HFF-Myc (cell line): ENCODE data around the gene IGDCC3.

Experiments used
- DNase-seq: peaks from one replicate; pipeline ENCODE4 v3.0.0-alpha.2; 2011; ENCODE audit warnings: low read depth; ENCODE audit errors: extremely low read depth
- H3K4me3 ChIP-seq: replicated peaks from 2 replicates; pipeline ENCODE4 v1.5.1; 2011; ENCODE audit warnings: low read depth, mild to moderate bottlenecking, control low read depth, low read length
- TF ChIP-seq, protein P1 (sequence below): IDR thresholded peaks from 2 replicates; pipeline ENCODE4 v1.5.1; 2012; ENCODE audit warnings: mild to moderate bottlenecking, low read depth, low read length, control low read depth; ENCODE audit errors: missing control alignments

Gene IGDCC3

DNA sequence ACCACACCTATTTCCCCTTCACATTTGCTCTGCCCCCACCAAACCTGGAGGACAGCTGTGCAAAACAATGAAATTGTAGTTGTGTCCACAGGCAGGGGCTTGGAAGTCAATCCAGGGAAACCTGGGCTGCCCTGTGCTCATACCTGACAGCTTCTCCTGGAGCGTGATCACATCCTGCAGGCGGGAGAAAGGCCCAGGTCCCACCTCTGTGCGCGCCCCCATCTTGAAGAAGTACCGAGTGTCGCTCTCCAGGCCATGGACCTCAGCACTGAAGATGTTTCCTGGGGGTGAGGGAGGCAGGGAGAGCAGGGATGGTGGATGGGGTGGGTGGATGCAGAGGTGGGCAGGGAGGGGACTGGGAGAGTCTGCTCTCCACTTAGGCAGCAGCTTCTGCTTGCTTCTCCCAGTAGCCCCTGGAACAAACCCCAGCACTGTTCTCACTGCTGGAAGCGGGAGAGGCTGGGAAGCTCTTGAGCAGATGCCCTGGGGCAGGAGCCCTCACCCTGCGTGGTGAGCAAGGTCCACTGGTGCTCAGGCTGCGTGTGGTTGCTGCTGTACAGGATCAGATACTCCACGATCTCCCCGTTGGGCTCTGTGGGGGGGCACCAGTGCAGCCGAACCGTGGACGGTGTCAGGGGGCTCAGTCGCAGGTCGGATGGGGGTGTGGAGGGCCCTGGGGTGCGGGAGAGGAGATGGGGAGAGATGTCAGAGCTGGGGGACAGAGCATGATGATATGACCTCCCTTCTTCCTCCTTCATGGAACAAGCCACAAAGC is 10.7 kb upstream of the IGDCC3 start:
- DNase-seq: no peak
- TF ChIP-seq, protein P1, sequence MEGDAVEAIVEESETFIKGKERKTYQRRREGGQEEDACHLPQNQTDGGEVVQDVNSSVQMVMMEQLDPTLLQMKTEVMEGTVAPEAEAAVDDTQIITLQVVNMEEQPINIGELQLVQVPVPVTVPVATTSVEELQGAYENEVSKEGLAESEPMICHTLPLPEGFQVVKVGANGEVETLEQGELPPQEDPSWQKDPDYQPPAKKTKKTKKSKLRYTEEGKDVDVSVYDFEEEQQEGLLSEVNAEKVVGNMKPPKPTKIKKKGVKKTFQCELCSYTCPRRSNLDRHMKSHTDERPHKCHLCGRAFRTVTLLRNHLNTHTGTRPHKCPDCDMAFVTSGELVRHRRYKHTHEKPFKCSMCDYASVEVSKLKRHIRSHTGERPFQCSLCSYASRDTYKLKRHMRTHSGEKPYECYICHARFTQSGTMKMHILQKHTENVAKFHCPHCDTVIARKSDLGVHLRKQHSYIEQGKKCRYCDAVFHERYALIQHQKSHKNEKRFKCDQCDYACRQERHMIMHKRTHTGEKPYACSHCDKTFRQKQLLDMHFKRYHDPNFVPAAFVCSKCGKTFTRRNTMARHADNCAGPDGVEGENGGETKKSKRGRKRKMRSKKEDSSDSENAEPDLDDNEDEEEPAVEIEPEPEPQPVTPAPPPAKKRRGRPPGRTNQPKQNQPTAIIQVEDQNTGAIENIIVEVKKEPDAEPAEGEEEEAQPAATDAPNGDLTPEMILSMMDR: no peak
- no peak overlapping the region for H3K4me3 ChIP-seq

GRCh38 chr15:65386886-65387285 is 9.1 kb upstream of the IGDCC3 start:
- no peak for DNase-seq
- TF ChIP-seq, protein P1: no peak
- no peak overlapping the region for H3K4me3 ChIP-seq

DNA sequence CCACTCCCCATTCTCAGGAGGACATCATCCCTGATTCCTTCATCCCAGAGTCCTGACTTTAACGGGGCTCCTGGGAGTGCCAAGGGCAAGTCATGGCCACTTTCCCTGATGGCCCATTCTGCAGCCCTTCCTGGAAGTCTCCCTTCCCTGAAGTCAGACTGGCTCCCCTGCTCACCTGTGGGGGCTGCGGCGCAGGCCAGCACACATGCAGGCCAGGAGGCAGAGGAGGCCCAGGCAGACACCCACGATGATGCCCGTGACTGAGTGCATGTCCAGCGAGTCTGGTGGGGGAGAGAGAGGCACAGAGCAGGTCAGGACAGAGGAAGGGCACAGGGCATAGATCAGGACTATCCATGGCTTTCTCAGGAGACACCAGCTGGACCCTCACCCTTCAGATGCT is 8.6 kb upstream of the IGDCC3 start:
- TF ChIP-seq, protein P1: no peak

GRCh38 chr15:65385870-65386258 is 8.1 kb upstream of the IGDCC3 start:
- TF ChIP-seq, protein P1: no peak
- no peak for DNase-seq
- H3K4me3 ChIP-seq: no peak overlapping the region

More for the DNA sequence above, 8.6 kb upstream of the IGDCC3 start:
- DNase-seq: no peak
- no peak overlapping the region for H3K4me3 ChIP-seq

GRCh38 chr15:65384895-65385869 is 7.4 kb upstream of the IGDCC3 start:
- TF ChIP-seq, protein P1: peak; percentile 89
- H3K4me3 ChIP-seq: no peak overlapping the region

DNA sequence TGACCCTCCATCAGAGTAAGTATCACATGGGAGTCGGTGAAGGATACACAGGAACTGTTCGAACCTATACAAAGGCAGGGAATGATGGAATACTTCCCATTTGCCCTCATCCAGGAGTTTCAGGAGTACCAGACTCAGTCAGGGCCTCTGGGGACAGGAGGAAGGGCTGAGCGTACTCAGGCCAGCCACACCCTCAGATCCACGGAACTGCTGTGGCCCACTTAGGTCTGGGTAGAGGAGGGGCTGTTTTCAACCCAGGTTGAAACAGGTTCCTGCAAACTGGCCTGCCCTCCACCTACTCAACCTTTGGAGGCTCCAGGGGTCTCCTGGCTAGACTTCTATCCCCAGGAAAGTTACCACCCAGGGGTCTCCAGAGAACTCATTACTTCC is 6.7 kb upstream of the IGDCC3 start:
- no peak overlapping the region for H3K4me3 ChIP-seq
- DNase-seq: no peak
- TF ChIP-seq, protein P1: no peak

More at GRCh38 chr15:65384895-65385869, 7.4 kb upstream of the IGDCC3 start:
- DNase-seq: peak; percentile 65
